Trophoblast cell (in vitro differentiated cells and primary cell): Measurements from ENCODE around the gene ZSCAN16.

Source experiments
- DNase-seq, 2 donors: peaks; one replicate each; pipeline ENCODE4 v3.0.0-alpha.2; 2016
- H2AFZ ChIP-seq: 2 replicates; pipeline ENCODE4 v1.6.1; 2013; ENCODE audit warnings: low read length, moderate library complexity, mild to moderate bottlenecking; ENCODE audit not compliant: insufficient read depth, poor library complexity
- H2AK5ac ChIP-seq: 2 replicates; pipeline ENCODE4 v1.6.1; 2013; ENCODE audit warnings: mild to moderate bottlenecking, low read length
- H2BK120ac ChIP-seq: 2 replicates; pipeline ENCODE4 v1.6.1; 2013; ENCODE audit warnings: low read length, mild to moderate bottlenecking, moderate library complexity; ENCODE audit not compliant: insufficient read depth, poor library complexity
- H2BK12ac ChIP-seq: 2 replicates; pipeline ENCODE4 v1.6.1; 2013; ENCODE audit warnings: mild to moderate bottlenecking, low read length, moderate library complexity
- H2BK5ac ChIP-seq: 2 replicates; pipeline ENCODE4 v1.6.1; 2013; ENCODE audit warnings: low read length, low read depth, moderate library complexity, mild to moderate bottlenecking; ENCODE audit not compliant: poor library complexity
- H3K14ac ChIP-seq: 2 replicates; pipeline ENCODE4 v1.6.1; 2013; ENCODE audit warnings: mild to moderate bottlenecking, low read length
- H3K18ac ChIP-seq: 2 replicates; pipeline ENCODE4 v1.6.1; 2013; ENCODE audit warnings: mild to moderate bottlenecking, low read length
- H3K23ac ChIP-seq: 2 replicates; pipeline ENCODE4 v1.6.1; 2013; ENCODE audit warnings: low read length
- H3K27ac ChIP-seq: 2 replicates; pipeline ENCODE4 v1.5.1; 2013; ENCODE audit warnings: low read depth, mild to moderate bottlenecking, inconsistent platforms, low read length, moderate library complexity
- H3K27me3 ChIP-seq: 2 replicates; pipeline ENCODE4 v1.6.1; 2013; ENCODE audit warnings: inconsistent platforms, mild to moderate bottlenecking, low read length, moderate library complexity; ENCODE audit not compliant: insufficient read depth
- H3K36me3 ChIP-seq, 2 experiments: 1 replicate in 1 of 2; 2 replicates in 1 of 2; pipeline ENCODE4 v1.6.1; 2013; ENCODE audit warnings: low read length in 2 of 2, mild to moderate bottlenecking in 2 of 2, moderate library complexity in 1 of 2; ENCODE audit not compliant: insufficient read depth in 2 of 2, control insufficient read depth in 1 of 2
- H3K4ac ChIP-seq: 2 replicates; pipeline ENCODE4 v1.6.1; 2013; ENCODE audit warnings: low read depth, mild to moderate bottlenecking, low read length, moderate library complexity
- H3K4me1 ChIP-seq, 2 experiments: 1 replicate in 1 of 2; 2 replicates in 1 of 2; pipeline ENCODE4 v1.6.1; 2013; ENCODE audit warnings: low read length in 2 of 2, mild to moderate bottlenecking in 2 of 2, moderate library complexity in 1 of 2; ENCODE audit not compliant: insufficient read depth in 2 of 2, control insufficient read depth in 1 of 2
- H3K4me2 ChIP-seq: 2 replicates; pipeline ENCODE4 v1.6.1; 2013; ENCODE audit warnings: inconsistent platforms, mild to moderate bottlenecking, low read length, moderate library complexity
- H3K4me3 ChIP-seq: 2 replicates; pipeline ENCODE4 v1.5.1; 2013; ENCODE audit warnings: mild to moderate bottlenecking, low read depth, low read length, inconsistent platforms
- H3K79me1 ChIP-seq: one replicate; pipeline ENCODE4 v1.6.1; 2013; ENCODE audit warnings: low read length
- H3K79me2 ChIP-seq: 2 replicates; pipeline ENCODE4 v1.6.1; 2013; ENCODE audit warnings: low read length, mild to moderate bottlenecking; ENCODE audit not compliant: control insufficient read depth, insufficient read depth, poor library complexity
- H3K9ac ChIP-seq: 2 replicates; pipeline ENCODE4 v1.6.1; 2013; ENCODE audit warnings: mild to moderate bottlenecking, low read length
- H3K9me3 ChIP-seq: 2 replicates; pipeline ENCODE4 v1.6.1; 2013; ENCODE audit warnings: low read depth, mild to moderate bottlenecking, control low read depth, inconsistent platforms, low read length; ENCODE audit not compliant: insufficient read depth
- H4K12ac ChIP-seq: 2 replicates; pipeline ENCODE4 v1.6.1; 2013; ENCODE audit warnings: low read depth, mild to moderate bottlenecking, low read length, moderate library complexity
- H4K8ac ChIP-seq: 2 replicates; pipeline ENCODE4 v1.6.1; 2013; ENCODE audit warnings: low read depth, mild to moderate bottlenecking, low read length, moderate library complexity
- H4K91ac ChIP-seq: one replicate; pipeline ENCODE4 v1.6.1; 2013; ENCODE audit warnings: low read depth, mild to moderate bottlenecking, low read length, moderate library complexity
- WGBS: extraction: QIAGEN DNeasy Blood & Tissue Kit; methylation state at CpG from one replicate; pipeline ENCODE4 v1.1.7; 2013; ENCODE audit warnings: missing lambda C conversion rate; ENCODE audit not compliant: insufficient read length, insufficient coverage; ENCODE audit errors: extremely low coverage; 5-methylcytosine and 5-hydroxymethylcytosine counted together

Gene ZSCAN16

DNA sequence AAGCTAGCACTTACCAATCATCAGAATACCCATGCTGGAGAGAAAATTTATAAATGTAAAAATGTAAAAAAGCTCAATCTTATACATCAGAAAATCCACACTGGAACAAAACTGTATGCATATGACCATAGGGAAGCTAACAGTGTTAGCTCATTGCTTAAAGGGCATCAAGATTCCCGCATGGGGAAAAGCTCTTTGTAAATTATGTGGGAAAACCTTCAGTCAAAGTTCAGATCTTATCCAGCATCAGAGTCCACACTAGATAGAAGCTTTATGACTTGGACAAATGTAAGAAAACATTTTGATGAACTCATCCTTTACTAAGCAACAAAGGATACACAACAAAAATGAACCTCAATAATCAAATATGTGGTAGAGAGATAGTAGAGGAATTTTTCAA, 52.0 kb downstream of the ZSCAN16 start:
- no peaks in the 10 kb centered on the region for H3K4me1 ChIP-seq
- no peak overlapping the region for H3K4me2 ChIP-seq
- no peaks in the 10 kb centered on the region for H3K79me2 ChIP-seq
- no peak overlapping the region for H4K91ac ChIP-seq
- H2AK5ac ChIP-seq = no peak overlapping the region
- H3K18ac ChIP-seq = no peak overlapping the region
- no peak overlapping the region for H3K4me3 ChIP-seq
- H3K27me3 ChIP-seq = no peaks in the 10 kb centered on the region
- peak in 1 of 2 donors; percentile 3 for DNase-seq
- no peak overlapping the region for H4K12ac ChIP-seq
- no peak overlapping the region for H2BK120ac ChIP-seq
- H3K79me1 ChIP-seq = no peaks in the 10 kb centered on the region
- H3K14ac ChIP-seq = no peak overlapping the region
- no CpG with 5 or more reads among the region's 1 CpG for WGBS
- no peak overlapping the region for H2BK12ac ChIP-seq
- H3K36me3 ChIP-seq = no peaks in the 10 kb centered on the region
- no peak overlapping the region for H2AFZ ChIP-seq
- H3K9me3 ChIP-seq = no peaks in the 10 kb centered on the region
- H3K9ac ChIP-seq = no peak overlapping the region
- no peak overlapping the region for H4K8ac ChIP-seq
- no peak overlapping the region for H2BK5ac ChIP-seq
- H3K23ac ChIP-seq = no peak overlapping the region
- no peak overlapping the region for H3K27ac ChIP-seq
- no peak overlapping the region for H3K4ac ChIP-seq
